ENCODE results near the gene GGTA1.

The GGTA1 gene

DNA sequence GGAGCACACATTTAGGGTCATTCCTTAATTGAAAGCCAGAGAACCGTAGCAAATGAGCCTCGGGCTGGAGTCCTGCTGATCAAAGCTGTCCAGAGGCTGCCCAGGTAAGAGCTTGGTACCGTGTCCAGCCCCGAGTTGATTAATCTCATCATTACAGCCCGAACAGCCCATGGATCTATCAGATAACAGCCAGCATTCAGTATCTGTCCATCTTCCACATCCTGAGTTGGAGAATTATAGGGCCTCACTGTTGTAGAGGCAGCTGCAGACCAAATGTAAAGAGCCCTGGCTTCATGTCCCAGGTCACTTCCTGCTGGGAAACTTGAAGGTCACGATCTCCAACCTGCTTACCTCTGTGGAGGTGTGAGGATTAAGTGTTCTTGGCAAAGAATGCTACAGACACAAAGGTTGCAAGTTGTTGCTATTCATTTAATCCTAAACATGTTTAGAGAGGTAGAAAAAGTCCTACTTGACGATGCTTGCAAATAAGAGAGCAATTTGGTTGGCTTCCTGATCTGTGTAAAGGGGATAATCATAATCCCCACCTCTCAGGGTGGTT lies 16.1 kb downstream of the GGTA1 start:
- no peaks in the 10 kb centered on the region for H4K20me1 ChIP-seq (ENCODE audit: insufficient read depth, low read length)
- no peak for TF ChIP-seq EZH2 (IDR thresholded peaks at IDR 0.05; ENCODE audit: borderline replicate concordance, low read length)
- H3K4me1 ChIP-seq (ENCODE audit: insufficient read depth, low read length, severe bottlenecking) = no peaks in the 10 kb centered on the region
- H3K36me3 ChIP-seq (ENCODE audit: insufficient read depth, low read length) = no peaks in the 10 kb centered on the region
- H2AFZ ChIP-seq (ENCODE audit: low read length) = no peak overlapping the region
- no peak overlapping the region for H3K4me2 ChIP-seq (ENCODE audit: low read length)
- no peaks in the 10 kb centered on the region for H3K79me2 ChIP-seq (ENCODE audit: insufficient read depth, low read length)
- no peaks in the 10 kb centered on the region for H3K9me2 ChIP-seq (ENCODE audit: low read depth, low read length)
- H3K9me3 ChIP-seq (ENCODE audit: low read length) = no peaks in the 10 kb centered on the region
- H3K9ac ChIP-seq (ENCODE audit: low read length) = no peak overlapping the region
- no peaks in the 10 kb centered on the region for H3K27me3 ChIP-seq (ENCODE audit: insufficient read depth, low read length)
- no peak overlapping the region for H3K4me3 ChIP-seq (ENCODE audit: low read depth, low read length, poor library complexity, severe bottlenecking)
- no peaks in the 10 kb centered on the region for H3F3A ChIP-seq (ENCODE audit: insufficient read depth, low read length)
- no peak overlapping the region for H3K27ac ChIP-seq (ENCODE audit: low read depth, low read length, poor library complexity, severe bottlenecking)

DNA sequence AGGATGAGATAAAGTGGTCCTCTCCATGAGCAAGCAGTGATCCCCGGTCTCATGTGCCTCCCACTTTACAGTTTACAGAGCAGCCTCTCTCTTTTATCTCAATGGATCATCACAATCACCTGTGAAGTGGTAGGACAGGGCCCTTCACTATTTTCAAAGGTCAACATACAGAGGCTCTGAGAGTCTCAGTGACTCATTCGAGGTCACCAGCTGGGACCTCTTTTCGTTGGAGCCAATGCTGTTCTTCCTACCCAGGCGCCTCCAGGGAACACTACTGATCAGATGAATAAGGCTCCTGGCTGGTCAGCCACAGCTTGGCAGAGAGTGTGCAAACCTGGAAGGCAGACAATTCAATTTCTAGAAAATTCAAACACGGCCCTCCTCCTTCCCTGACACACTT lies 16.6 kb downstream of the GGTA1 start:
- Histone ChIP-seq H3K27ac (ENCODE audit: low read depth, low read length, poor library complexity, severe bottlenecking) (no peak overlapping the region), H3K4me3 (ENCODE audit: low read depth, low read length, poor library complexity, severe bottlenecking) (no peak overlapping the region), H3K9me2 (ENCODE audit: low read depth, low read length) (no peaks in the 10 kb centered on the region), H3F3A (ENCODE audit: insufficient read depth, low read length) (no peaks in the 10 kb centered on the region), H4K20me1 (ENCODE audit: insufficient read depth, low read length) (no peaks in the 10 kb centered on the region), H2AFZ (ENCODE audit: low read length) (no peak overlapping the region), H3K9me3 (ENCODE audit: low read length) (no peaks in the 10 kb centered on the region), H3K79me2 (ENCODE audit: insufficient read depth, low read length) (no peaks in the 10 kb centered on the region), H3K4me1 (ENCODE audit: insufficient read depth, low read length, severe bottlenecking) (no peaks in the 10 kb centered on the region), H3K27me3 (ENCODE audit: insufficient read depth, low read length) (no peaks in the 10 kb centered on the region), H3K9ac (ENCODE audit: low read length) (no peak overlapping the region), H3K36me3 (ENCODE audit: insufficient read depth, low read length) (no peaks in the 10 kb centered on the region), H3K4me2 (ENCODE audit: low read length) (no peak overlapping the region)
- TF ChIP-seq, protein P1, sequence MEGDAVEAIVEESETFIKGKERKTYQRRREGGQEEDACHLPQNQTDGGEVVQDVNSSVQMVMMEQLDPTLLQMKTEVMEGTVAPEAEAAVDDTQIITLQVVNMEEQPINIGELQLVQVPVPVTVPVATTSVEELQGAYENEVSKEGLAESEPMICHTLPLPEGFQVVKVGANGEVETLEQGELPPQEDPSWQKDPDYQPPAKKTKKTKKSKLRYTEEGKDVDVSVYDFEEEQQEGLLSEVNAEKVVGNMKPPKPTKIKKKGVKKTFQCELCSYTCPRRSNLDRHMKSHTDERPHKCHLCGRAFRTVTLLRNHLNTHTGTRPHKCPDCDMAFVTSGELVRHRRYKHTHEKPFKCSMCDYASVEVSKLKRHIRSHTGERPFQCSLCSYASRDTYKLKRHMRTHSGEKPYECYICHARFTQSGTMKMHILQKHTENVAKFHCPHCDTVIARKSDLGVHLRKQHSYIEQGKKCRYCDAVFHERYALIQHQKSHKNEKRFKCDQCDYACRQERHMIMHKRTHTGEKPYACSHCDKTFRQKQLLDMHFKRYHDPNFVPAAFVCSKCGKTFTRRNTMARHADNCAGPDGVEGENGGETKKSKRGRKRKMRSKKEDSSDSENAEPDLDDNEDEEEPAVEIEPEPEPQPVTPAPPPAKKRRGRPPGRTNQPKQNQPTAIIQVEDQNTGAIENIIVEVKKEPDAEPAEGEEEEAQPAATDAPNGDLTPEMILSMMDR (IDR thresholded peaks at IDR 0.05; ENCODE audit: low read length) = no peak
- TF ChIP-seq EZH2 (IDR thresholded peaks at IDR 0.05; ENCODE audit: borderline replicate concordance, low read length) = no peak

DNA sequence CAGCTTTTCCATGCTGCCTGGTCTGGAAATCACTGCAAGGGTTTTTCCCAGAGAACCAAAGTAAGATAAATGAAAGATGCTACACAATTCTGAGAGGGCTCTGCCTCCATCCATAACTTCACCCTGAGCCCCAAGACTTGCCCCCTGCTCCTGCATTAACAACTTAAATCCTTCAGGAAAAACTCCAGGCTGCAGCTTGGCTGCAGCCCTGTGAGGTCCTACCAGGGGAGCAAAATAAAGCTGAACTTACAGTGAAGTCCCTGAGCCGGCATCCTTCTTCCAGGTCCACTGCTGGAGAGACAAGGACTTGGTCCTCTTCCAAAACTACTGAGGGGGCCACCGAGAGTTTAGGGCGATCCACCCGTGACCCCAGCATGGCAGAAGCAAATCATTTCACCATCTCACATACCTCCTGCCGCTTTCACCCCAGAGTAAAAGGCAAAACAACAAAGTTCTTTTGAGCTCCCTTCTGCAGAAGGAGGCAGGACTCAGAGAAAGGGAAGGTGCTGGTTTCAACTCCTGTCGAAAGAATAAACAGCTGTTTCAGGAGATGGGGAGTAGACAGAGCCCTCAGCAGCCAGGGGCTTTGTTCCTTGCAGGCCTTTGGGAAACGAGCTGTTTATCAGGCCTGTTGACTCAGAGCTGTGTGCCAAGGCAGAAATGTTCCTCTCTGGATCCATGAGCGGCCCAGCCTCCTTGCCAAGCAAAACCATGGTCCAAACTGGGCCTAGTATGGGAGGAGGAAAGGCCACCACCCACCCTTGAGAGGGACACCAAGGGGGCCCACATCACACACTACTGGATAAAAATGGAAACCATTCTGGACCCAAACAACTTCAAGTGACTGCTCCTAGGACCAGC lies 20.6 kb downstream of the GGTA1 start:
- H4K20me1 ChIP-seq (ENCODE audit: insufficient read depth, low read length) = no peaks in the 10 kb centered on the region
- no peaks in the 10 kb centered on the region for H3F3A ChIP-seq (ENCODE audit: insufficient read depth, low read length)
- no peaks in the 10 kb centered on the region for H3K36me3 ChIP-seq (ENCODE audit: insufficient read depth, low read length)
- no peak overlapping the region for H3K9ac ChIP-seq (ENCODE audit: low read length)
- H3K9me2 ChIP-seq (ENCODE audit: low read depth, low read length) = no peaks in the 10 kb centered on the region
- no peaks in the 10 kb centered on the region for H3K27me3 ChIP-seq (ENCODE audit: insufficient read depth, low read length)
- no peak overlapping the region for H2AFZ ChIP-seq (ENCODE audit: low read length)
- no peak overlapping the region for H3K4me3 ChIP-seq (ENCODE audit: low read depth, low read length, poor library complexity, severe bottlenecking)
- H3K79me2 ChIP-seq (ENCODE audit: insufficient read depth, low read length) = no peaks in the 10 kb centered on the region
- no peak overlapping the region for H3K27ac ChIP-seq (ENCODE audit: low read depth, low read length, poor library complexity, severe bottlenecking)
- no peaks in the 10 kb centered on the region for H3K4me1 ChIP-seq (ENCODE audit: insufficient read depth, low read length, severe bottlenecking)
- no peak for TF ChIP-seq EZH2 (IDR thresholded peaks at IDR 0.05; ENCODE audit: borderline replicate concordance, low read length)
- TF ChIP-seq, protein P1 (IDR thresholded peaks at IDR 0.05; ENCODE audit: low read length) = no peak
- H3K4me2 ChIP-seq (ENCODE audit: low read length) = no peak overlapping the region
- no peaks in the 10 kb centered on the region for H3K9me3 ChIP-seq (ENCODE audit: low read length)

All from OCI-LY1 (cell line).